B cell (primary cell): Measurements from ENCODE around the gene SLC35G3. TPM values are rescaled to one million over a fixed set of nuclear protein-coding genes. Genes with fewer than 3 reads are reported as not detected.

Experiments
- ATAC-seq: fragments of 200-7000 bp; cut with Tn5 transposase; one replicate; pipeline ENCODE4 v1.10.0; 2021; ENCODE audit warnings: low read depth, mild to moderate bottlenecking, moderate number of reproducible peaks, moderate library complexity
- CTCF ChIA-PET: fragments of 350-600 bp; sonication (Branson Sonifier 250); formaldehyde crosslinking; loops from one replicate; lab custom pipeline; 2021; ENCODE audit warnings: antibody characterized with exemption, inconsistent platforms; lab: Charles Lee
- POLR2A ChIA-PET: fragments of 350-600 bp; sonication (Branson Sonifier 250); formaldehyde crosslinking; loops from one replicate; lab custom pipeline; 2021; ENCODE audit warnings: antibody characterized with exemption; lab: Charles Lee
- DNase-seq: peaks from one replicate; pipeline ENCODE4 v3.0.0; 2013
- H2AFZ ChIP-seq: 2 replicates; pipeline ENCODE4 v1.6.1; 2012; ENCODE audit warnings: mild to moderate bottlenecking, low read depth, low read length; ENCODE audit not compliant: insufficient read depth, poor library complexity, severe bottlenecking
- H3K27ac ChIP-seq, 2 donors: 1 replicate in 1 of 2; 2 replicates in 1 of 2; pipeline ENCODE4 v1.5.1; 2012 to 2013; ENCODE audit warnings: low read length in 2 of 2, mild to moderate bottlenecking in 2 of 2, moderate library complexity in 1 of 2
- H3K27me3 ChIP-seq, 4 experiments: fragments of 200-600 bp in 1 of 4; sonication (generic) in 1 of 4; replicated peaks in 1 of 4; 1 replicate in 2 of 4; 2 replicates in 2 of 4; pipeline versions ENCODE4 v1.6.1 to v1.7.0; 2013 to 2016; ENCODE audit warnings: low read length in 3 of 4, mild to moderate bottlenecking in 2 of 4, mixed read lengths in 1 of 4, moderate library complexity in 1 of 4; ENCODE audit not compliant: insufficient read depth in 4 of 4, control insufficient read depth in 3 of 4; ENCODE audit errors: control extremely low read depth in 1 of 4
- H3K36me3 ChIP-seq, 2 experiments: replicated peaks in 1 of 2; 1 replicate in 1 of 2; 2 replicates in 1 of 2; pipeline versions ENCODE4 v1.6.1 to v1.7.1; 2013; ENCODE audit warnings: low read length in 1 of 2; ENCODE audit not compliant: insufficient read depth in 2 of 2, control insufficient read depth in 1 of 2; ENCODE audit errors: control extremely low read depth in 1 of 2, extremely low read depth in 1 of 2
- H3K4me1 ChIP-seq, 2 donors: fragments of 200-600 bp in 1 of 2; sonication (generic) in 1 of 2; 1 replicate in 1 of 2; 2 replicates in 1 of 2; pipeline versions ENCODE4 v1.5.1 to v1.6.1; 2013 to 2017; ENCODE audit warnings: low read length in 2 of 2; ENCODE audit not compliant: control insufficient read depth in 2 of 2, insufficient read depth in 2 of 2
- H3K4me2 ChIP-seq: replicated peaks from 2 replicates; pipeline ENCODE3; 2012; ENCODE audit warnings: mild to moderate bottlenecking, low read depth, low read length; ENCODE audit not compliant: poor library complexity, severe bottlenecking
- H3K4me3 ChIP-seq, 5 experiments: fragments of 200-600 bp in 1 of 5; sonication (generic) in 1 of 5; 1 replicate in 3 of 5; 2 replicates in 2 of 5; pipeline versions ENCODE4 v1.5.1 to v1.7.0; 2011 to 2016; ENCODE audit warnings: low read length in 4 of 5, mild to moderate bottlenecking in 4 of 5, low read depth in 2 of 5, control low read depth in 1 of 5, moderate library complexity in 1 of 5; ENCODE audit not compliant: insufficient read depth in 1 of 5; ENCODE audit errors: control extremely low read depth in 1 of 5, extremely low read depth in 1 of 5
- H3K79me2 ChIP-seq: fragments of 200-600 bp; sonication (generic); one replicate; pipeline ENCODE4 v1.6.0; 2016; ENCODE audit warnings: low read length; ENCODE audit not compliant: control insufficient read depth, insufficient read depth
- H3K9ac ChIP-seq: fragments of 200-600 bp; sonication (generic); 2 replicates; pipeline ENCODE4 v1.6.1; 2017; ENCODE audit warnings: mild to moderate bottlenecking, low read length, moderate library complexity
- H3K9me3 ChIP-seq, 3 donors: one replicate each; pipeline versions ENCODE4 v1.6.1 to v1.7.1; 2013; ENCODE audit warnings: low read length in 2 of 3; ENCODE audit not compliant: control insufficient read depth in 2 of 3, insufficient read depth in 1 of 3; ENCODE audit errors: control extremely low read depth in 1 of 3
- H4K20me1 ChIP-seq: 2 replicates; pipeline ENCODE4 v1.6.0; 2012; ENCODE audit warnings: mild to moderate bottlenecking, low read length; ENCODE audit not compliant: insufficient read depth, control insufficient read depth, poor library complexity, severe bottlenecking
- H3K27ac Mint-ChIP-seq: one replicate; pipeline ENCODE4 v1.8.0; 2021; ENCODE audit warnings: mixed read lengths
- H3K27me3 Mint-ChIP-seq: one replicate; pipeline ENCODE4 v1.8.0; 2021; ENCODE audit warnings: mixed read lengths
- H3K4me1 Mint-ChIP-seq: one replicate; pipeline ENCODE4 v1.8.0; 2021; ENCODE audit warnings: mixed read lengths
- H3K4me3 Mint-ChIP-seq: one replicate; pipeline ENCODE4 v1.8.0; 2021; ENCODE audit warnings: mixed read lengths
- H3K9me3 Mint-ChIP-seq: one replicate; pipeline ENCODE4 v1.8.0; 2022; ENCODE audit warnings: mixed read lengths; ENCODE audit not compliant: insufficient read depth
- CTCF ChIP-seq: fragments of 200-600 bp; IDR thresholded peaks from one replicate; pipeline ENCODE4 v1.8.0; 2022; ENCODE audit warnings: antibody characterized with exemption, mild to moderate bottlenecking
- EZH2 ChIP-seq: IDR thresholded peaks from 2 replicates; pipeline ENCODE4 v1.6.1; 2012; ENCODE audit warnings: borderline replicate concordance, low read depth, mild to moderate bottlenecking, moderate library complexity, low read length; ENCODE audit not compliant: insufficient read depth, poor library complexity, severe bottlenecking
- WGBS: methylation state at CpG from one replicate; pipeline ENCODE4 v1.1.5; 2013; ENCODE audit warnings: missing lambda C conversion rate; ENCODE audit not compliant: insufficient coverage; 5-methylcytosine and 5-hydroxymethylcytosine counted together
- intact Hi-C: fragments of 100-400 bp; cut with micrococcal nuclease; formaldehyde crosslinking; loops from one replicate; pipeline ENCODE4 v1.10.0; 2022
- polyA plus RNA-seq: library from polyadenylated mRNA; depleted of rRNA; stranded (reverse); fragments of >200 nt; gene quantifications from 2 replicates; pipeline ENCODE4 v1.2.3, GENCODE V29; 2012
- total RNA-seq, 2 donors: library from RNA; stranded (reverse); fragments of 120-200 nt in 1 of 2; gene quantifications; 1 replicate in 1 of 2; 2 replicates in 1 of 2; pipeline versions ENCODE4 v1.2.3 to v1.2.4, GENCODE V29; 2013 to 2022

The SLC35G3 gene
- total and polyA plus RNA-seq, 2 donors (not counting 1 experiment from before 2014, with no cell fraction given), result not detected

GRCh38 chr17:35192708-35193107, 1.5 kb downstream of the SLC35G3 start:
- ChIA-PET CTCF (no interaction called here), POLR2A (no interaction called here)
- 91% methylated on average over 1 of the region's 8 CpGs for WGBS
- Histone ChIP-seq H3K4me3 (no peak overlapping the region), H3K4me1 (no peaks in the 10 kb centered on the region), H3K27ac (no peak overlapping the region), H3K9ac (no peak overlapping the region), H3K36me3 (no peaks in the 10 kb centered on the region), H3K9me3 (peaks cover 0 to 9% (median 2%) of the 10 kb centered on the region in 3 donors), H4K20me1 (no peaks in the 10 kb centered on the region), H3K4me2 (no peak overlapping the region), H3K79me2 (no peaks in the 10 kb centered on the region), H2AFZ (no peak overlapping the region), H3K27me3 (peaks cover 0 to 2% (median 0%) of the 10 kb centered on the region in 4 experiments)
- no peaks in the 10 kb centered on the region for H3K4me1 Mint-ChIP-seq
- no peak for TF ChIP-seq CTCF
- no peak for TF ChIP-seq EZH2
- DNase-seq, result no peak
- intact Hi-C loops, result no loop called here
- H3K27me3 Mint-ChIP-seq, result peaks cover 14% of the 10 kb centered on the region
- peak; percentile 28 for ATAC-seq
- H3K27ac Mint-ChIP-seq, result no peak overlapping the region
- H3K4me3 Mint-ChIP-seq, result no peak overlapping the region
- no peaks in the 10 kb centered on the region for H3K9me3 Mint-ChIP-seq

- intact Hi-C loops, result no loop called here
- Histone ChIP-seq H4K20me1 (no peaks in the 10 kb centered on the region), H3K36me3 (no peaks in the 10 kb centered on the region), H3K9ac (no peak overlapping the region), H3K4me2 (no peak overlapping the region), H3K79me2 (no peaks in the 10 kb centered on the region), H2AFZ (no peak overlapping the region), H3K4me3 (no peak overlapping the region), H3K27ac (no peak overlapping the region), H3K4me1 (no peaks in the 10 kb centered on the region), H3K9me3 (peaks cover 0 to 9% (median 0%) of the 10 kb centered on the region in 3 donors), H3K27me3 (peaks cover 0 to 2% (median 0%) of the 10 kb centered on the region in 4 experiments)
- no peak for TF ChIP-seq CTCF
- no peak for TF ChIP-seq EZH2
- H3K4me3 Mint-ChIP-seq, result no peak overlapping the region
- H3K9me3 Mint-ChIP-seq, result no peaks in the 10 kb centered on the region
- no peak for DNase-seq
- H3K27ac Mint-ChIP-seq, result no peak overlapping the region
- CTCF ChIA-PET, result interaction anchor here (0.6 to 1.5 kb wide), 3 partner anchors 17 to 348 kb away, joined by 3 to 4 read pairs (median 4); no protein-coding TSS in a partner anchor
- POLR2A ChIA-PET, result no interaction called here
- ATAC-seq, result no peak
- H3K27me3 Mint-ChIP-seq, result peaks cover 14% of the 10 kb centered on the region
- WGBS, result 95% methylated on average over 6 of the region's 11 CpGs
- no peaks in the 10 kb centered on the region for H3K4me1 Mint-ChIP-seq
Measured at GRCh38 chr17:35191001-35191695, 3.0 kb downstream of the SLC35G3 start.
